GM19193 (cell line): ENCODE measurements around the gene TEDC2.

ENCODE experiments used
- POLR2A ChIP-seq: IDR thresholded peaks from 4 replicates; pipeline ENCODE4 v1.6.1; 2011; ENCODE audit not compliant: insufficient read depth, insufficient read length; ENCODE audit errors: extremely low read depth

TEDC2 gene

DNA sequence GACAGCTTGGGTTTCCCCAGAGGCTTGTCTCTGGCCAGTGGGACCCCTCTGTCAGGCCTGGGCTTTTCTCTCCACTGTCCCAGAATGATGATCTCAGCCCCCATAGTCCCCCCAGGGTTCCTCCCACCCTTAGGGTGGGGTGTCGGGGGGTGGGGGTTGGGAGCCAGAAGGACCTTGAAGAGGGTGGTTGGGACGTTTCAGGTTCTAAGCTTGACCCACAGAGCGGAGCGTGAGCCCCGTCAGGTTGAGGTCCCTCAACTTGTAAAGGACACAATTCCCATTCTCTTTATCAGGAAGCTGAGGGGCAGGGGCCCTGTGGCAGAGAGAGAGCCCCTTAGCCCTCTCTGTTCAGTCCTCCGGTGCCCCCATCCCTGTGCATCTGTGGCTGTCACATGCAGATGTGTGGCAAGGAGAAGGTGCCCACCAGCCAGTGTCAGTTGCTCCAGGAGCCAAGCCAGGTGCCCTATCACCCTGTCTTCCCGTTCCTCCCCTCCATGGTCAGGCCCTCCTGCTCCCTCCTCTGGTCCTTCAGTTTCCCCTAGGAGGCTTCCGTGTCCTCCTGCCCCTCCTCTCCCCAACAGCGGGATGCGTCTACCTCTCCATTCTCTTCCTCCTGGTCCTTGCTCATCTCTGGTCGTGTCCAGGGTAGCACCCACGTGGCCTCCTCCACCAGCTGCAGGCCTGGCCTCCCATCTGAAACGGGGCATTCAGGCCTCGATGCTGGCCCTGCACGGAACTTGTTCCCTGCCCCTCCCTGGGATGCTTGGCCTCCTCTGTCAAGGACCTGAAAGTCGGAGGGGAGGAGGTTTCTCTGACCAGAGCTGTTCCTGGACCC, 9.7 kb downstream of the TEDC2 start:
- no peak for TF ChIP-seq POLR2A

DNA sequence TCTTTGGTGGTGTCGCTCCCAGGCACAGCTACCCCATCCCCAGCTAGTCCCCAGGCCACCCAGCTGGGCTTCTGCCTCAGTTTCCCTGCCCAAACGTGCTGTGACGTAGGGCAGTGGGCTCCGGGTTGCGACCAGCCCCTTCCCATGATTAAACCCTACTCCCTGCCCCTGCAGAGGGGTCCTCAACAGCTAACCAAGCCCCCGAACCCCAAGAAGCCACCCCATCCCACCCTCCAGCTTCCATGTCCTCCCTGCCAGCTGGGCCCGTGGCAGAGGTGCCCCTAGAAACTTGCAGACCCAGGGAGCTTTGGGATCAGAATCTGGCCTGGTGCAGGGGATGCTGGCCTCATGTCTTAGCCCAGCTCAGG, 10.3 kb downstream of the TEDC2 start:
- TF ChIP-seq POLR2A, result no peak

DNA sequence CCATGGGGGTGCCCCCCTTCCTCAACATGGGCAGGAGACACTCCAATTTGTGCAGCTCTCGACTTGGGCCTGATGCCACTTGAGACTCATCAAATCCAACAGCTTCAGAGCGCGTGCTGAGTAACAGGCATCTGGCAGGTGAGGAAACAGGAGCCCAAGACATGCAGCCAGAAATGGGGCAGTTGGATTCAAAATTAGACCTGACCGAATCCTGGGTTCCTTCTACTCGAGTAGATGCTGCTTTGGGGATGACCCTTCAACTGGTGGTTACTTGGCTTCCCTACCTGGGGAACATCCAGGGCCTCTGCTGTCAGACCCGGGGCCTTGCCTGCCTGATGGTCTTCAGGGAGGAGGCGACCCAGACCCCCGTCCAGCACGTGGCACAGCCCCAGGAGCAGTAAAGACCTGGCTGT, 10.7 kb downstream of the TEDC2 start:
- TF ChIP-seq POLR2A, result no peak

DNA sequence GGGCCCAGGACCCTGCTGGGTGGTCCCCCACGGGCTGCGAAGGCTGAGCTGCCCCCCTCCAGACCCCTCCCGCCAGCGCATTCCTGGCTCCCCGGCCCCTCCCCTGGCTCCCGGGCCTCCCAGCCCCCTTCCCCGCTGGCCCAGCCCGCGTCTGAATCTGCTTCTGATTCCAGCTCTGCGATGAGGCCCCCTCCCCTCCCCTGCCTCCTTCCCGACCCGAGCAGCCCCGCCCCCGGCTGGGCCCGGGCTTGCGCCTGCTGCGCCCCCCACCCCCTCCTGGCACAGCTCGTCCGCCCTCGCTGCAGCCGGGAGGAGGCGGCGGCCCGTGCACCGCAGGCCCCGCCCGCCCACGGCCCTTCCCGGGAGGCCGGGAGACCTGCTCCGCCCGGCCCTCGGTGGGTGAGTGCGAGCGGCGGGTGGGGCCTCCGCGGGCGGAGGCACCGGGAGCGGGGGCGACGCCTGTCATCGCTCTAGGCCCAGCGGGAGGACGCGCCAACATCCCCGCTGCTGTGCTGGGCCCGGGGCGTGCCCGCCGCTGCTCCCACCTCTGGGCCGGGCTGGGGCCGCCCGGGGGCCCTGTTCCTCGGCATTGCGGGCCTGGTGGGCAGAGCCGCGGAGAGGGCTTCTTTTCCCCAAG, 11.2 kb downstream of the TEDC2 start, which contains the start of gene NTN3:
Gene NTN3, plus strand, starts transcription at position 282 of the 637 bp plus-strand sequence. CDS start 405 bp downstream, outside the sequence.
- no peak for TF ChIP-seq POLR2A

DNA sequence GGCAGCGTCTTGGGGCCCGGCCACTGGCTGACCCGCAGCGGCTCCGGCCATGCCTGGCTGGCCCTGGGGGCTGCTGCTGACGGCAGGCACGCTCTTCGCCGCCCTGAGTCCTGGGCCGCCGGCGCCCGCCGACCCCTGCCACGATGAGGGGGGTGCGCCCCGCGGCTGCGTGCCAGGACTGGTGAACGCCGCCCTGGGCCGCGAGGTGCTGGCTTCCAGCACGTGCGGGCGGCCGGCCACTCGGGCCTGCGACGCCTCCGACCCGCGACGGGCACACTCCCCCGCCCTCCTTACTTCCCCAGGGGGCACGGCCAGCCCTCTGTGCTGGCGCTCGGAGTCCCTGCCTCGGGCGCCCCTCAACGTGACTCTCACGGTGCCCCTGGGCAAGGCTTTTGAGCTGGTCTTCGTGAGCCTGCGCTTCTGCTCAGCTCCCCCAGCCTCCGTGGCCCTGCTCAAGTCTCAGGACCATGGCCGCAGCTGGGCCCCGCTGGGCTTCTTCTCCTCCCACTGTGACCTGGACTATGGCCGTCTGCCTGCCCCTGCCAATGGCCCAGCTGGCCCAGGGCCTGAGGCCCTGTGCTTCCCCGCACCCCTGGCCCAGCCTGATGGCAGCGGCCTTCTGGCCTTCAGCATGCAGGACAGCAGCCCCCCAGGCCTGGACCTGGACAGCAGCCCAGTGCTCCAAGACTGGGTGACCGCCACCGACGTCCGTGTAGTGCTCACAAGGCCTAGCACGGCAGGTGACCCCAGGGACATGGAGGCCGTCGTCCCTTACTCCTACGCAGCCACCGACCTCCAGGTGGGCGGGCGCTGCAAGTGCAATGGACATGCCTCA, 12.0 kb downstream of the TEDC2 start:
- no peak for TF ChIP-seq POLR2A

DNA sequence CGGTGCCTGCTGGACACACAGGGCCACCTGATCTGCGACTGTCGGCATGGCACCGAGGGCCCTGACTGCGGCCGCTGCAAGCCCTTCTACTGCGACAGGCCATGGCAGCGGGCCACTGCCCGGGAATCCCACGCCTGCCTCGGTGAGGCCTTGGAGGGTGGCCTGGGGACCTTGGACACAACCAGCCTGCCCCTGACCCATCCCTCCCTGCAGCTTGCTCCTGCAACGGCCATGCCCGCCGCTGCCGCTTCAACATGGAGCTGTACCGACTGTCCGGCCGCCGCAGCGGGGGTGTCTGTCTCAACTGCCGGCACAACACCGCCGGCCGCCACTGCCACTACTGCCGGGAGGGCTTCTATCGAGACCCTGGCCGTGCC, 12.6 kb downstream of the TEDC2 start:
- no peak for TF ChIP-seq POLR2A

DNA sequence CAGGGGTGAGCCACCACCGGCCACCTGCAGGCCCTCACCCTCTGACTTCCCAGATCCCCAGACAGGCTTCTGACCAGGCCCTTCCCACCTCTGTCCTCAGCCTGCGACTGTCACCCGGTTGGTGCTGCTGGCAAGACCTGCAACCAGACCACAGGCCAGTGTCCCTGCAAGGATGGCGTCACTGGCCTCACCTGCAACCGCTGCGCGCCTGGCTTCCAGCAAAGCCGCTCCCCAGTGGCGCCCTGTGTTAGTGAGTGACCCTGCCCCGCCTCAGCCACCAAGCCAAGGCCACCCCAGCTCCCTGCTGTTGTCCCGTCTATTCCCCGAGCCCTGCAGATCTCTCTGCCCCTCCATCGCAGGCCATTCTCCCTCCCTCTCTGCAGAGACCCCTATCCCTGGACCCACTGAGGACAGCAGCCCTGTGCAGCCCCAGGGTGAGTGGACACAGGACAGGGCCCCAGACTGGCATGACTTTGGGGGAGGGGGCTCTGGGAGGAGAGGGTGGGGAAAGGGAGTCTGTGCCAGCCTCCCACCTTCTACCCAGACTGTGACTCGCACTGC, 13.1 kb downstream of the TEDC2 start:
- TF ChIP-seq POLR2A, result peak; percentile 20

DNA sequence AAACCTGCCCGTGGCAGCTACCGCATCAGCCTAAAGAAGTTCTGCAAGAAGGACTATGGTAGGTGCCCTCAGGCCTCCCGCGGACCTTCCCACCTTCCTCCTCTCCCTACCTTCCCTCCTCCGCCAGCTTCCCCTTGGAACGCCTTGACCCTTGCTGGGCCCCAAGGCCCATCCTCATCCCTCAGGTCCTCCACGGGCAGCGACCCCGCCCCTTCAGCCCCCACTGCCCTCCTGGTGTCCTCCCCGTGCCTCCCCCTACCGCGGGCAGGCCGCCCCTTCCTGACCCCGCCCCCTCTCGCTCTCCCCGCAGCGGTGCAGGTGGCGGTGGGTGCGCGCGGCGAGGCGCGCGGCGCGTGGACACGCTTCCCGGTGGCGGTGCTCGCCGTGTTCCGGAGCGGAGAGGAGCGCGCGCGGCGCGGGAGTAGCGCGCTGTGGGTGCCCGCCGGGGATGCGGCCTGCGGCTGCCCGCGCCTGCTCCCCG, 13.6 kb downstream of the TEDC2 start:
- no peak for TF ChIP-seq POLR2A

DNA sequence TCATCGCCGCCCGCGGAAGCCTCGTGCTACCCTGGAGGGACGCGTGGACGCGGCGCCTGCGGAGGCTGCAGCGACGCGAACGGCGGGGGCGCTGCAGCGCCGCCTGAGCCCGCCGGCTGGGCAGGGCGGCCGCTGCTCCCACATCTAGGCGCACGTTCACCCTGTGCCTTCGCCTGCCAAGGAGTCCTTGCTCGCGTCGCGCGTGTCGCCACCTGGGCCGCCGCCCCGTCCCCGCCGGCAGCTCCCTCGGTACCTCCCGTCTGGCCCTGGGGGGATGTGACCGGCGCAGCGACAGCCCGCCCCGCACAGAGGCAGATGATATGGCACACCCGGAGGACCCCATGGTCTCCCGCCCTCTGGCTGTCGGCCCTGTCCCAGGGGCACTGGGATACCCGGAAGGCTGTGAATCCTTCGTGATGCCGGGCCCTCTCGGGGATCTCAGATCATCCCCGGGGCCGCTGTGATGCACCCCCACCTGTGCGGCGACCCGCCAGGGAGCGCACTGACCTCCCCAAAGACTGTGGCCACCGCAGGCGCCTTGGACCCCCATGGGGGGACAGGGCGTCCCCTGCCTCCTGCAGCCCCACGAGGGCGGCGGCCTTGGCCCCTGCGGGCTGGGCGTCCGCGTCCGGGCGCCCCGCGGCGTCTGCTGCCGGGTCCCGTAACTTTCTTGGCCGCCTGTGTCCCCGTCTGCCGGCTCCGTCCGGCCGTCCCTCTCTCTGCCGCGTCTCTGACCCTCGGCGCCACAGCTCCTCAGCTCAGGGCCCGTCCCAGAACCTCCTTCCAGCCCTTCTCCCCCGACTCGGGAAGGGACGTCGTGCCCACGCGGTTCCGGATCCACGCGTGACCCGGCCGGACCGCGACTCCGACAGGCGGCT, 14.3 kb downstream of the TEDC2 start:
- TF ChIP-seq POLR2A, result no peak

DNA sequence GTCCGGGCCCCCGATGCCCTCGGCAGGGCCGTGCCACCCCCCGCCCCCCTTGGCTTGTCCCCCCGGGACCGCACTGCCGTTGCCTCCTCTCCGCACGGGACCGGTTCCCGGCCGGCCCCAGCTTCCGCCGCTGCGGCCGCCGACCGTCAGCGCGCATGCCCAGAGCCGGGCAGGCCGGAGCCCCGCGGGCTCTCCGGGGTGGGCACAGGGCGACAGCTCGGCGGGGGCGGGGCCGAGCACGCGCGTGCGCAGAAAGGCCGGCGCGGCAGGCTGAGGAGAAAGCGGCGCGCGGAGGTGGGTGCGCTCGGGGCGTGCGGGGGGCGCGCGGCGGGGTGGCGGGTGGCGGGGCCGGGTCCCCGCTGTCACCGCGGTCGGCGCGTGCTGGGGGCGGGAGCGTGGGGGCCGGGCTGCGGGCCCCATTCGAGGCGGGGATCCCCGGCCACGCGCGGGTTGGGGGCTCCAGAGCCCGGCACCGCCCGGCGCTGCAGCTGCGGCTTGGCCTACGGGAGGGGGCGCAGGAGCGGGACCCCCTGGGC, 15.0 kb downstream of the TEDC2 start, which contains the start of gene TBC1D24:
Gene TBC1D24, plus strand, starts transcription at position 251 of the 536 bp plus-strand sequence. CDS start 21,022 bp downstream, outside the sequence.
- peak; percentile 80 for TF ChIP-seq POLR2A

DNA sequence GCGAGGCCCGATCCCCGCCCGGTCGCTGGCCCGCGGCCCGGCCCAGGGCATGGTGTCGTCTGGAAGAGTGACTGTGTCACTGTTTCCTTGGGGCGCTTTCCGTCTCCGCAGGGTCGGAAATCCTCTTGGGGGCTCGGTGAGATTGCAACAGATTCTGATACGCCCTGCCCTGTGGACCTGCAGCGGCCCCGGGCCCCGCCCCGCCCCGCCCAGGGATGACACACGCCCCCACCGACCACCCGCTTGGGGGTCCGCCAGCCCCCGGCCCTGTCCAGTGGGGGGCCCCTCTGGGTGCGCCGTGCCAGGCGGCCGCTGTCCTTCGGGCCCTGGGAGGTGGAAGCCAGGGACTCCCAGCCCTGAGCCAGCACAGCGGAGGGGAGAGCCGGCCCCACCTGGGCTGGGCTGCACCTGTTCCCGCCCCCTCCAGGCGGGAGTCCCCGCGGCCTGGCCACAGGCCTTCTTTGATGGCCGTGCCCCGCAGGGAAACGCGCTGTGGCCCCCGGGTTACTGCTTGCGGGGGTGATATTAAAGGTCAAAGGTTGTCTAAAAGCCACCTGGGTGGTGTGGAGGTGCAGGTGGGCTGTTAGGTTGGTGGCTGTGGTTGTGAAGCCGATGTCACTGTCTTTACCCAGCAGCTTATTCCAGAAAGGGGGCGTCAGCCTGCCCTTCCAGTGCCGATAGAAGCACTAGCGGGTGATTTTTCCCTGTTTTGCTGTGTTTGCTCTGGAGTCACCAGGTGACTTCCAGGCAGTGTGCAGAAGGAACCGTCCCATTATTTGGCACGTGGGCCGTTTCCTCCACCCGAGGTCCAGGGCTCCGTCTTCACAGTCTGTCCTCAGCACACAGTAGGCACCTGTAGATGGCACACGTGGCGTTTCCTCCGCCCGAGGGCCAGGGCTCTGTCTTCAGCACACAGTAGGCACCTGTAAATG, 15.8 kb downstream of the TEDC2 start:
- TF ChIP-seq POLR2A, result no peak

DNA sequence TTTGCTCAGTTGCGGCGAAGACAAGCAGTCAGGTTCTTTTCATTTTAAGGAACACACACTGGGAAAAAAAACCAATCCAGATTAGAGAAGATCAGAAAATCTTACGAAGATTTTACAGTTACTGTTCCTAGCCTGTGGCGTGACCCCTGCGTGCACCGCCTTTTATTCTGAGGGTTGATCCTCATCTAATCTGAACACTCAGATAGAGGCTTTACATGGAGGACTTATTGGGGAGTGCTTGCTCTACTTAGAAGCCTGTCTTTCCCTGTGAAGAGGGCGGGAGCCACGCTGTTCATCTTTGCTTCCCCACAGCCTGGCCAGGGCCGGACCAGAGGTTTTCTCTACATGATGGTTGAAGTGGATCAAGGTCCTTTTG, 16.4 kb downstream of the TEDC2 start:
- no peak for TF ChIP-seq POLR2A

DNA sequence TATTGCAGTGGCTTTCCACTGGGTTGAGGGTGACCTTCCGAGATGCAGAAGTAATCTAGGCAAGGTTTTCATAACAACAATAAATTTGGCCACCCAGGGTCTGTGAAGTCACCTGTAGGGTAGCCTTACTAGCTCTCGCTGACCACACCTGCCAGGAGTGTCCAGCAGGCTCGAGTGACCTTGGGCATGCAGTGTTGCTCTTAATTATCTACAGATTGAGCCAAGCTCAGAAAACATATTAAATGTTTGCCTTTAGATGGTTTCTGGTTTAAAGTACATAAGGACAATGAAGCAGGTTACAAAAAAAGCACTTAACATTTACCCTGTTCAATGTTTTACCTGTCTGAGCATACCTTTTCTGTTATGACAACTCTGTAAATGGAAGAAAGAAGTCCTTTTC, 16.8 kb downstream of the TEDC2 start:
- TF ChIP-seq POLR2A, result no peak
